ENCODE data around the gene CYP4F2.
"Not testable (repeated sequence)": the region's sequence is repeated elsewhere in the genome, so short reads cannot be mapped to it uniquely, and the experiment has no call there.

The CYP4F2 gene

GRCh38 chr19:15897738-15898276 lies at the start of gene CYP4F2:
TSS of gene CYP4F2 (minus strand) at chr19:15898074. CDS start at chr19:15897611, 463 bp downstream.
- no peak for DNase-seq

- no peak for DNase-seq
These were observed 47.4 kb upstream of the CYP4F2 start for GRCh38 chr19:15945301-15945700.

GRCh38 chr19:15944401-15944800 lies 46.5 kb upstream of the CYP4F2 start:
- DNase-seq: no peak

- DNase-seq: no peak
These were observed 39.9 kb upstream of the CYP4F2 start for GRCh38 chr19:15937771-15938170.

GRCh38 chr19:15936950-15937349 lies 39.1 kb upstream of the CYP4F2 start:
- DNase-seq: no peak

- DNase-seq: no peak
These were observed 38.3 kb upstream of the CYP4F2 start for GRCh38 chr19:15936173-15936572.

GRCh38 chr19:15935167-15935702 lies 37.4 kb upstream of the CYP4F2 start:
- no peak for DNase-seq

- DNase-seq: no peak
These were observed 36.6 kb upstream of the CYP4F2 start, which contains the start of gene CYP4F11 for GRCh38 chr19:15934332-15935078. TSS of gene CYP4F11 (minus strand) at chr19:15934529. CDS start at chr19:15934408, 121 bp downstream.

GRCh38 chr19:15933761-15934331 lies 36.0 kb upstream of the CYP4F2 start:
- not testable (repeated sequence) for DNase-seq

GRCh38 chr19:15928321-15928720 lies 30.4 kb upstream of the CYP4F2 start:
- DNase-seq: no peak

GRCh38 chr19:15926484-15926883 lies 28.6 kb upstream of the CYP4F2 start:
- no peak for DNase-seq

- no peak for DNase-seq
These were observed 25.8 kb upstream of the CYP4F2 start for GRCh38 chr19:15923702-15924101.

GRCh38 chr19:15922021-15922420 lies 24.1 kb upstream of the CYP4F2 start:
- DNase-seq: no peak

- no peak for DNase-seq
These were observed 21.4 kb upstream of the CYP4F2 start for GRCh38 chr19:15919243-15919642.

- no peak for DNase-seq
These were observed 17.2 kb upstream of the CYP4F2 start for GRCh38 chr19:15915109-15915508.

GRCh38 chr19:15913830-15914229 lies 16.0 kb upstream of the CYP4F2 start:
- no peak for DNase-seq

- DNase-seq: no peak
These were observed 15.5 kb upstream of the CYP4F2 start for GRCh38 chr19:15913384-15913783.

- no peak for DNase-seq
These were observed 13.8 kb upstream of the CYP4F2 start for GRCh38 chr19:15911599-15912235.

GRCh38 chr19:15905026-15905425 lies 7.2 kb upstream of the CYP4F2 start:
- no peak for DNase-seq

GRCh38 chr19:15902898-15903297 lies 5.0 kb upstream of the CYP4F2 start:
- DNase-seq: not testable (repeated sequence)

GRCh38 chr19:15902254-15902653 lies 4.4 kb upstream of the CYP4F2 start:
- no peak for DNase-seq

- DNase-seq: no peak
These were observed 2.6 kb upstream of the CYP4F2 start for GRCh38 chr19:15900504-15900903.

GRCh38 chr19:15900032-15900431 lies 2.2 kb upstream of the CYP4F2 start:
- not testable (repeated sequence) for DNase-seq
